HG03354 (cell line): ENCODE results near the gene SAMD3.
"Not testable (repeated sequence)": the region's sequence is repeated elsewhere in the genome, so short reads cannot be mapped to it uniquely, and the experiment has no call there.

ENCODE experiments used
- ATAC-seq: cut with Tn5 transposase; IDR thresholded peaks from one replicate; pipeline ENCODE4 v1.9.1; 2021; ENCODE audit warnings: mild to moderate bottlenecking; ENCODE audit not compliant: unreplicated experiment, poor library complexity, severe bottlenecking

The SAMD3 gene

GRCh38 chr6:130215526-130215925, 7.2 kb downstream of the SAMD3 start:
- no peak for ATAC-seq

DNA sequence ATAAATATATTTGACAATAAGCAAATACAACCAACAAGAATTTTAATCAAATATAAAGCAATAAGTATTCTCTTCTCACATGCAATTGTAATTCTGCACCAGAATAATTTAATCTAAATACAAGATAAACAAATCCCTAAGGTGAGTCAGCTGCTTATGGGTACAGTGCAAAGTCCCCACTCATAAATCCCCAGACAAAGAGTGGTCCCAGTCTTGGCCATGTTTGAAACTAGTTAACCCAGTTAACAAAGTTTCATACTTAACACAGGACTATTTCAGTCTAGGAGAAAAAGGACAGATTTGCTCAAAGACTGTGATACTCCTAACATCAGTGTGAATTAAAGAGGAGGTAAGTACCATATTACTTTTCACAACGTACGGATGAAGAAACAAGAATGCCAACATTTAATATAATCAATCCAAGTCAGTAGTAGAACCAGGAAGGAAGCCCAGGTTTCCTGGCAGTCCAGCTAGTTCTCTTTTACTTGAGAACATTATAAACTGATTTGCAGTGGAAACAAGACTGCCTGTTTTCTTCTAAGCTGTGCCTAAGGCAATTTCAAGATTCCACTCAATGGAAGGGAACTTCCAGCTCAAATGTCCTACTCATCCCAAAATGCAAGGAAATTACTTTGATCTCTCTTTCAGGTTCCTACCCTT, 10.4 kb downstream of the SAMD3 start:
- no peak for ATAC-seq

- ATAC-seq: no peak
These were observed 11.1 kb downstream of the SAMD3 start for GRCh38 chr6:130211691-130212090.

DNA sequence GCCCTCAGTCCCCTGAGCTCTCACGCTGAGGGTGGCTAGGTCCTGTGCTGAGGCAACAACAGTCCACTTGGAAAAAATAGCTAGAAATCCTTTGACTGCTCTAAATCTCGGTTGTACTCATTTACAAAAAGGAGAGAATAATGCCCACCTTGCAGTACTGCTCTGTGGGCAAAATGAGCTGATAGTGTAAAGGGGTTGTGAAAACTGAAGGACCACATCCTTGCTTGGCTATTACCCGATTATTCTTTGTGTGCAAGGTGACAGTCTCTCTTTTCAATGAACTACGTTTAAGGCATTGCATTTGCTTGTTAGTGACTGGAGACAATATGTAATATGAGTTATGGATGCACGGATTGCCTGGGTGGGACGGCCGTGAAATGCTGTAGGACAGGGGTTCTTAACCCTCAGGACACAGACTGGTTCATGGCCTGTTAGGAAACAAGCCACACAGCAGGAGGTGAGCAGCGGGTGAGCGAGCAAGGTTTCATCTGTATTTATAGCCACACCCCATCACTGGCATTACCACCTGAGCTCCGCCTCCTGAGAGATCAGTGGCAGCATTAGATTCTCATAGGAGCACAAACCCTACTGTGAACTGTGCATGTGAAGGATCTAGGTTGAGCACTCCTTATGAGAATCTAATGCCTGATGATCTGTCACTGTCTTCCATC, 14.6 kb downstream of the SAMD3 start:
- no peak for ATAC-seq

GRCh38 chr6:130206479-130206878, 16.3 kb downstream of the SAMD3 start:
- ATAC-seq: no peak

DNA sequence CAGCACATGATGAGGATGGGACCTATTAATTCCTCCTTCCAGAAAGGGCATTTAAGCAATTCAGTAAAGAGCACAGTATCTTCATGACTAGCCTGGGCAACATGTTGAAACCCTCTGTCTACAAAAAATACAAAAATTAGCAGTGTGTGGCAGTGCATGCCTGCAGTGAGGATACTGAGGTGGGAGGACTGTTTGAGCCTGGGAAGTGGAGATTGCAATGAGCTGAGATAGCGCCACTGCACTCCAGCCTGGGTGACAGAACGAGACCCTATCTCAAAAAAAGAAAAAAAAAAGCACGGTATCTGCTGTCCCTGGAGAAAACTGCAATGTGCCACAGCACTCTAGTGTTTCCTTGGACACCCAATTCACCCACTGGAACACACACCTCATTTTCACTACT, 18.4 kb downstream of the SAMD3 start:
- ATAC-seq: no peak

DNA sequence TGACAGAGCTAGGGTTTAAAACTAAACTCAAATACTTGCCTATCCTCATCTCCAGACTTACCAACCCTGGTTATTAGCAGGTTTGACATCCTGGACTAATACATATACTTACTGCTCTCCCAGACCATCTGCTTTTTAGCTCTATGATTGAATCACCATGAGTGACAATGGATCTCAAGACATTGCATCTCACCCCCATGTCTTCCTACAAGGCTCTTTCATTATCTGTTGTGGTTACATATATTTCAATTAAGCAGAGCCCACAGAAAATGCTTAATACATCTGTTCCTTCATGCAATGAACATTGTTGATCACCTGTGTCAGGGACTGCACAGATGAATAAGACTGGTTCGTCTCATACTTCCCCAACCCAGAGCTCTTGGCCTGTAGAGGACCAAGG, 19.4 kb downstream of the SAMD3 start:
- no peak for ATAC-seq

- ATAC-seq: no peak
These were observed 20.0 kb downstream of the SAMD3 start for GRCh38 chr6:130202782-130203181.

DNA sequence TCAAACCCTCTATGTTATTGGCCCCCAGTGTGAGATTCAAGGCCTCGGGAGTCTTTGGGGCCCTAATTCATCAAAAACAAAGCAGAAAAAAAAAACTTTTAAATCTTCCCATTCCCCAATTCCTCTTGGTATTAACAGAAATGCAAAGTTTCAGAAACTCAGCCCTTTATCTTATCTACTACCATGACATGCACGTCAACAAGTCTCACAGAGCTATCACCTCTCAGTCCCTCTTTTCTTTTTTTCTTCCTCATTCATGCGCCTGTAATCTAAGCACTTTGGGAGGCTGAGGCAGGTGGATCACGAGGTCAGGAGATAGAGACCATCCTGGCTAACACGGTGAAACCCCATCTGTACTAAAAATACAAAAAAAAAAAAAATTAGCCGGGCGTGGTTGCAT, 22.7 kb downstream of the SAMD3 start:
- ATAC-seq: no peak

GRCh38 chr6:130198483-130199035, 24.2 kb downstream of the SAMD3 start:
- no peak for ATAC-seq

DNA sequence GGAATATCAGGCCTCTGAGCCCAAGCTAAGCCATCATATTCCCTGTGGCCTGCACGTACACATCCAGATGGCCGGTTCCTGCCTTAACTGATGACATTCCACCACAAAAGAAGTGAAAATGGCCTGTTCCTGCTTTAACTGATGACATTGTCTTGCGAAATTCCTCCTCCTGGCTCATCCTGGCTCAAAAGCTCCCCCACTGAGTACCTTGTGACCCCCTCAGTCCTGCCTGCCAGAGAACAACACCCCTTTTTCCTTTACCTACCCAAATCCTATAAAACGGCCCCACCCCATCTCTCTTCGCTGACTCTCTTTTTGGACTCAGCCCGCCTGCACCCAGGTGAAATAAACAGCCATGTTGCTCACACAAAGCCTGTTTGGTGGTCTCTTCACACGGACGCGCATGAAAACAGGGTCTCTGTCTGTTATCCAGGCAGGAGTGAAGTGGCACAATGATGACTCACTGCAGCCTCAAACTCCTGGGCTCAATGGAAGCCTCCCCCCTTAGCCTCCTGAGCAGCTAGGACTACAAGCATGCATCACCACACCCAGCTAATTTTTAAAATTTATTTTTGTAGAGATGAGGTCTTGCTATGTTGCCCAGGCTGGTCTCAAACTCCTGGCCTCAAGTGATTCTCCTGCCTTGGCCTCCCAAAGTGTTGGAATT, 24.8 kb downstream of the SAMD3 start:
- not testable (repeated sequence) for ATAC-seq

DNA sequence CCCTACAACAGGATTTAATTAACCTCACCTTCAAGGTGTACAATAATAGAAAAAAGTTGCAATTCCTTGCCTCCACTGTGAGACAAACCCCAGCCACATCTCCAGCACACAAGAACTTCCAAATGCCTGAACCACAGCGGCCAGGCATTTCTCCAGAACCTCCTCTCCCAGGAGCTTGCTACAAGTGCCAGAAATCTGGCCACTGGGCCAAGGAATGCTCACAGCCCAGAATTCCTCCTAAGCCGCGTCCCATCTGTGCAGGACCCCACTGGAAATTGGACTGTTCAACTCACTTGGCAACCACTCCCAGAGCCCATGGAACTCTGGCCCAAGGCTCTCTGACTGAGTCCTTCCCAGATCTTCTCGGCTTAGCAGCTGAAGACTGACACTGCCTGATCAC, 28.3 kb downstream of the SAMD3 start:
- not testable (repeated sequence) for ATAC-seq

DNA sequence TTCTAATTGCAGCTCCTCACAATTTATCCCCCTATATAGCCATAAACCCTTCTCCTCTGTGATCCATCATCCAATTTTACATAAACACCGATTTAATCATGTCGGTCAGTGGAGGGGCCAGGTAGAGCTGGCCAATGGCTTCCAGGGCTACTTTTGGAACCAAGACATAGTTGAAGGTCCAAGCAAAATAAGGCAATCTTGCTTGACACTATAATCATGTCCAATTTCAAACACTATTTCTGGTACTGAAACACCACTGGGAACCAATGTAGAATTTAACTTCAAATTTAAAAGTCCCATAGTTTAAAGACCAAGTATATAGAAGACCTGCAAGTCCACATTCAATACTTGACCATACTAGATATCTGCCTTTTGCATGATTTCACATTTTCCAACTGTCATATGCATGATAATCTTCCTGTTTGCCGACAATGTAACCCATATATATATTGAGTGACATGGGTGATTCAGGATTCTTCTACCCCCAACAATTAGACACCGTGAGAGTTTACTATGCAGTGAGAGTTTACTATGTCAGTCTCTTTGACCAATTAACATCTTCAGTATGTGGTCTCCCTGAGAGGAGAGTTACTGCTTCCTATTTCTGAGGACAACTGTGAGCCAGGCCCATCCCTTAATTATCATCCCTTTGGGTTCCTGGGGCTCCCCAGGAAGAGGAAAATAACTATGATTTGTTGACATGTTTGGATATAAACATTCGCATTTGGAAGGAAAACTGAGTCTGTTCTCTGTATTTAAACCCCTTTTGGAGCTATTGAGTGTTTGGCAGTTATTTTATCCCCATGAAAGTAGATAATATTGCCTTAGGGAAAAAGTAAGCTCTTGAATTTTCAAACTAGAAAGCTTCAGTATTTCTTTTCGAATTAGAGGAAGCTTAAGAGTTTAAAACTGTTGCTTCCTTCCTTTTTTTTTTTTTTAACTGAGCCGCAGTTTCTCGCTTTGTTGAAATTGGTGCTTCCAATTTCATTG, 31.8 kb downstream of the SAMD3 start:
- no peak for ATAC-seq

GRCh38 chr6:130189531-130190397, 33.0 kb downstream of the SAMD3 start:
- ATAC-seq: no peak

- ATAC-seq: no peak
These were observed 34.4 kb downstream of the SAMD3 start for GRCh38 chr6:130188207-130188899.

- no peak for ATAC-seq
These were observed 35.2 kb downstream of the SAMD3 start for GRCh38 chr6:130187335-130188206.

GRCh38 chr6:130185658-130186057, 37.1 kb downstream of the SAMD3 start:
- ATAC-seq: no peak
